Astrocyte (in vitro differentiated cells and primary cell): Measurements from ENCODE around the gene TLX1.

ENCODE experiments used
- CTCF ChIP-seq: IDR thresholded peaks from 2 replicates; pipeline ENCODE4 v1.5.1; 2011; ENCODE audit warnings: low read depth, mild to moderate bottlenecking, inconsistent platforms, low read length, moderate library complexity; ENCODE audit not compliant: insufficient read depth
- EZH2 ChIP-seq: IDR thresholded peaks from 2 replicates; pipeline ENCODE4 v1.6.1; 2012; ENCODE audit warnings: mild to moderate bottlenecking, low read length, inconsistent platforms; ENCODE audit not compliant: insufficient read depth

- TF ChIP-seq CTCF (no peak), EZH2 (no peak)
Measured at GRCh38 chr10:101103430-101103829, 27.7 kb upstream of the TLX1 start.
